Stimulated activated CD4-positive, alpha-beta T cell treated with anti-CD3 and anti-CD28 coated beads, Interleukin-4, amount 100 ng/mL, for 4 hours (primary cell): ENCODE measurements around the gene EGFLAM.
"Not testable (repeated sequence)": the region's sequence is repeated elsewhere in the genome, so short reads cannot be mapped to it uniquely, and the experiment has no call there.

Source experiments
- DNase-seq, 2 experiments: peaks; one replicate each; pipeline ENCODE4 v3.0.0-alpha.2; 2020

EGFLAM gene

GRCh38 chr5:38331831-38332230, 73.5 kb downstream of the EGFLAM start:
- DNase-seq: no peak

- not testable (repeated sequence) for DNase-seq
Measured at GRCh38 chr5:38333181-38333580, 74.8 kb downstream of the EGFLAM start.

GRCh38 chr5:38338455-38338854, 80.1 kb downstream of the EGFLAM start:
- DNase-seq: no peak

- DNase-seq: no peak
Measured at GRCh38 chr5:38339446-38339845, 81.1 kb downstream of the EGFLAM start.

GRCh38 chr5:38341056-38341455, 82.7 kb downstream of the EGFLAM start:
- DNase-seq: no peak

- no peak for DNase-seq
Measured at GRCh38 chr5:38341641-38342040, 83.3 kb downstream of the EGFLAM start.

GRCh38 chr5:38342261-38342660, 83.9 kb downstream of the EGFLAM start:
- no peak for DNase-seq

- DNase-seq: no peak
Measured at GRCh38 chr5:38344891-38345290, 86.5 kb downstream of the EGFLAM start.

- no peak for DNase-seq
Measured at GRCh38 chr5:38346593-38346992, 88.2 kb downstream of the EGFLAM start.

GRCh38 chr5:38347040-38347763, 88.8 kb downstream of the EGFLAM start:
- DNase-seq: no peak

- no peak for DNase-seq
Measured at GRCh38 chr5:38347896-38348295, 89.5 kb downstream of the EGFLAM start.

GRCh38 chr5:38360323-38361061, 102.1 kb downstream of the EGFLAM start:
- DNase-seq: no peak

- no peak for DNase-seq
Measured at GRCh38 chr5:38362713-38363112, 104.4 kb downstream of the EGFLAM start.

GRCh38 chr5:38364825-38365224, 106.5 kb downstream of the EGFLAM start:
- no peak for DNase-seq

- DNase-seq: no peak
Measured at GRCh38 chr5:38367410-38367809, 109.1 kb downstream of the EGFLAM start.

GRCh38 chr5:38367966-38368365, 109.6 kb downstream of the EGFLAM start:
- no peak for DNase-seq

GRCh38 chr5:38369692-38370091, 111.3 kb downstream of the EGFLAM start:
- no peak for DNase-seq

- DNase-seq: no peak
Measured at GRCh38 chr5:38370358-38371100, 112.2 kb downstream of the EGFLAM start.

- DNase-seq: no peak
Measured at GRCh38 chr5:38371596-38371995, 113.2 kb downstream of the EGFLAM start.

- DNase-seq: no peak
Measured at GRCh38 chr5:38373743-38374142, 115.4 kb downstream of the EGFLAM start.

- DNase-seq: no peak
Measured at GRCh38 chr5:38375423-38375822, 117.1 kb downstream of the EGFLAM start.

GRCh38 chr5:38376404-38376803, 118.0 kb downstream of the EGFLAM start:
- no peak for DNase-seq

GRCh38 chr5:38378579-38378978, 120.2 kb downstream of the EGFLAM start:
- no peak for DNase-seq
